Ovary (tissue), 9 donors: ENCODE data around the gene ZNF358. TPM values are rescaled to one million over a fixed set of nuclear protein-coding genes. Genes with fewer than 3 reads are reported as not detected.

ENCODE experiments used
- DNase-seq, 5 donors: peaks; one replicate each; pipeline ENCODE4 v3.0.0-alpha.2; 2019 to 2020
- H3K27ac ChIP-seq, 2 donors: fragments of 200-600 bp; one replicate each; pipeline versions ENCODE4 v1.5.1 to v1.8.0; 2019 to 2022
- H3K27me3 ChIP-seq: fragments of 200-600 bp; one replicate; pipeline ENCODE4 v1.8.0; 2022
- H3K36me3 ChIP-seq: fragments of 200-600 bp; sonication (generic); one replicate; pipeline ENCODE4 v1.5.1; 2019
- H3K4me1 ChIP-seq: one replicate; pipeline ENCODE4 v1.8.1; 2013; ENCODE audit warnings: mild to moderate bottlenecking, moderate library complexity; ENCODE audit not compliant: insufficient read depth
- H3K4me3 ChIP-seq: fragments of 200-600 bp; sonication (generic); one replicate; pipeline ENCODE4 v1.5.1; 2017
- H3K9me3 ChIP-seq, 2 donors: fragments of 200-600 bp in 1 of 2; sonication (generic) in 1 of 2; one replicate each; pipeline versions ENCODE4 v1.5.1 to v1.8.1; 2013 to 2019; ENCODE audit warnings: mild to moderate bottlenecking in 1 of 2, moderate library complexity in 1 of 2
- EP300 ChIP-seq: sonication (generic); formaldehyde crosslinking; IDR thresholded peaks from one replicate; pipeline ENCODE4 v1.6.1; 2017; ENCODE audit warnings: antibody characterized with exemption
- POLR2A ChIP-seq: fragments of 450-650 bp; IDR thresholded peaks from one replicate; pipeline ENCODE4 v1.6.1; 2017; ENCODE audit warnings: antibody characterized with exemption, mild to moderate bottlenecking, moderate library complexity
- WGBS, 3 donors: extraction: QIAGEN DNeasy Blood & Tissue Kit in 1 of 3; methylation state at CpG; one replicate each; pipeline versions ENCODE4 v1.1.5 to v1.1.7; 2013 to 2017; 5-methylcytosine and 5-hydroxymethylcytosine counted together
- intact Hi-C, 4 donors: fragments of 100-400 bp; cut with DNase I; formaldehyde crosslinking; loops; one replicate each; pipeline versions ENCODE4 v1.11.0 to v1.15.1; 2022 to 2023
- polyA plus RNA-seq, 2 donors: library from polyadenylated mRNA; stranded (reverse); fragments of 200-250 nt in 1 of 2; fragments of 350-450 nt in 1 of 2; fragmentation: Illumina TruSeq in 1 of 2; extraction: RNeasy Lipid Tissue Mini Kit (QIAGEN cat#74804) in 1 of 2; gene quantifications; one replicate each; pipeline ENCODE4 v1.2.3, GENCODE V29; 2013 to 2014
- total RNA-seq, 7 donors: library from RNA; depleted of rRNA in 2 of 7; stranded (reverse); fragments of >200 nt in 2 of 7; fragmentation: NEBNext Ultra II Directional in 3 of 7; extraction: Animal tissue kit (Norgen Biotek cat#: 25700) in 3 of 7; gene quantifications; one replicate each; pipeline versions ENCODE4 v1.1.0 to v1.2.4, GENCODE V29; 2016 to 2023
- TF ChIP-seq, protein P1 (sequence below), 3 donors: fragments of 450-650 bp in 2 of 3; fragments of 200-600 bp in 1 of 3; IDR thresholded peaks; one replicate each; pipeline versions ENCODE4 v1.5.1 to v1.8.0; 2016 to 2022; ENCODE audit warnings: antibody characterized with exemption in 3 of 3, mild to moderate bottlenecking in 1 of 3
- donor health status: DM: no; HTN: no; CAD: no; lungs with moderate emphysema.
- donor health status: DM: no; HTN: no; CAD: no.
- donor health status: Bipolar disorder and iron deficiency.
- donor health status: DM: yes; HTN: yes; CAD: no.
- donor health status: DM: no; HTN: no; CAD: no.
- donor health status: DM: yes; HTN: yes; CAD: no.

ZNF358 gene
- total and polyA plus RNA-seq, 9 donors = 9.2 to 112 (median 88.2) TPM

DNA sequence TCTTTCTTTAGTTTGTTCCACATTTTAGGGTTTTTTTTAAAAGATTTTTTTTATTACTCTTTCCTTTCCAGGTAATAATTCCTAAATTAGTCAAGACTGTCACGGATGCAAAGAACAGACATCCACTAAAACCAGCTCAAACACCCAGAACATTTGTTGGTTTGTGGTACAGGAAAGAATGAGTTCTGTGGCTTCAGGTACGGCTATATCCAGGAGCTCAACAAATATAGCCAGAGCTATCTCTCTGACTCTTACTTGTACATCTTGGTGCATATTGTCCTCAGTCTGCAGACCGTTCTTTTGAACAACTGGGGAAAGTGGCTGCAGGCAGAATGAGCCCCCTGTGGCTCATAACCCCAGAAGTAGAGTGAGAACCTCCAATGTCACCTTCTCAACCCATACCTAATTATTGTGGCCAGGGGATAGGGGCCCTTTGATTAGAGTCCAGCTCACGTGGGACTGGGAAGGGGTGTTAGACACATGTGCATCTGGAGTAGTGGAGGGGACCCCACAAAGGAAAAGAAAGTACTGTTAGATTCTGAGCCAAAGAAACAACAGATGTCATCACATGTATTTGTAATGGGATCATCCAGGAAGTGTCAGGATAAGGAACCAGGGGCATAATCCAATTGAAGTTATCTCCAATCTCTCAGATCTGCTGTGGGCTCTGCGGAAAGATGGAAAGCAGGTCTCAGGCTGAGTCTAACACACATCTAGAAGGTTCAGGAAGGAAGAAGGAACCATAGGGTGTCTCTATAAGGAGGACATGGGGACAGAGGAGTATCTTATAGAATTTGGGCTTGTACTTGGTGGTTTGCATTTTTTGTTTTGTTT, 1.9 kb upstream of the ZNF358 start:
- TF ChIP-seq, protein P1, sequence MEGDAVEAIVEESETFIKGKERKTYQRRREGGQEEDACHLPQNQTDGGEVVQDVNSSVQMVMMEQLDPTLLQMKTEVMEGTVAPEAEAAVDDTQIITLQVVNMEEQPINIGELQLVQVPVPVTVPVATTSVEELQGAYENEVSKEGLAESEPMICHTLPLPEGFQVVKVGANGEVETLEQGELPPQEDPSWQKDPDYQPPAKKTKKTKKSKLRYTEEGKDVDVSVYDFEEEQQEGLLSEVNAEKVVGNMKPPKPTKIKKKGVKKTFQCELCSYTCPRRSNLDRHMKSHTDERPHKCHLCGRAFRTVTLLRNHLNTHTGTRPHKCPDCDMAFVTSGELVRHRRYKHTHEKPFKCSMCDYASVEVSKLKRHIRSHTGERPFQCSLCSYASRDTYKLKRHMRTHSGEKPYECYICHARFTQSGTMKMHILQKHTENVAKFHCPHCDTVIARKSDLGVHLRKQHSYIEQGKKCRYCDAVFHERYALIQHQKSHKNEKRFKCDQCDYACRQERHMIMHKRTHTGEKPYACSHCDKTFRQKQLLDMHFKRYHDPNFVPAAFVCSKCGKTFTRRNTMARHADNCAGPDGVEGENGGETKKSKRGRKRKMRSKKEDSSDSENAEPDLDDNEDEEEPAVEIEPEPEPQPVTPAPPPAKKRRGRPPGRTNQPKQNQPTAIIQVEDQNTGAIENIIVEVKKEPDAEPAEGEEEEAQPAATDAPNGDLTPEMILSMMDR (IDR thresholded peaks at IDR 0.05) = no peak
- no peak for TF ChIP-seq POLR2A
- no peak for TF ChIP-seq EP300
- Histone ChIP-seq H3K36me3 (no peaks in the 10 kb centered on the region), H3K27me3 (no peaks in the 10 kb centered on the region), H3K4me3 (no peak overlapping the region), H3K4me1 (peaks cover 8% of the 10 kb centered on the region), H3K27ac (no peak overlapping the region), H3K9me3 (no peaks in the 10 kb centered on the region)
- WGBS, 3 donors = 86 to 89% (median 87%) methylated on average over 5 of the region's 5 CpGs
- intact Hi-C loops = no loop called here
- DNase-seq = no peak

DNA sequence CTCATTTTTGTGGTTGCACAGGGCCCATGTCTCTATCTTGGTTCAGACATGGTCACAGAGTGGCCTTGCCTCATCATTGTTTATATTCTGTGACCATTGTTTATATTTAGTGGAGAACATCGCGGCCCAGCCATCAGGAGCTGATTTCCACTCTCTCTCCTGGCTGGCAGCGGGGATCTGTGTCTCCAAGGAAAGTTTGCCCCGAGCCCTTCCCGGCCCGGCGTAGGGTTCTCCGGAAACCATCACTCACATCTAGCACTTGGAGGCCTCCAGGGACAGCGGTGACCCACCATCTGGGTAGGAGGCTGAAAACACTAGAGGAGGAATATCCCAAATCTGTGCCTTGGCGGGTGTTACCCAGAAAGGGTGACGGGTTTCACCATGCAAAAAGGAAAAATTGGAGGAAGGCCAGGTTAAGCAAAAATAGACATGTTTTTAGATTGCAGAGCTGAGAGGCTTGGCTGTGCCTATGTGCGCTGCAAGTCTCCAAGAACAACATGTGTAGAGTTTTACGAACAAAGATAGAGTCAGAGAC, 726 bp upstream of the ZNF358 start:
- H3K27ac ChIP-seq = peak overlapping the region in 1 of 2 donors; percentile 94
- 12 to 24% (median 12%) methylated on average over 13 of the region's 13 CpGs for WGBS, 3 donors
- H3K27me3 ChIP-seq = no peaks in the 10 kb centered on the region
- TF ChIP-seq POLR2A (no peak), EP300 (no peak)
- TF ChIP-seq, protein P1 (IDR thresholded peaks at IDR 0.05) = no peak
- H3K4me3 ChIP-seq = peak overlapping the region; percentile 58
- peak; percentile 63 to 92 (median 81) for DNase-seq
- H3K9me3 ChIP-seq = no peaks in the 10 kb centered on the region
- no peaks in the 10 kb centered on the region for H3K36me3 ChIP-seq
- intact Hi-C loops = no loop called here
- H3K4me1 ChIP-seq = peaks cover 8% of the 10 kb centered on the region

DNA sequence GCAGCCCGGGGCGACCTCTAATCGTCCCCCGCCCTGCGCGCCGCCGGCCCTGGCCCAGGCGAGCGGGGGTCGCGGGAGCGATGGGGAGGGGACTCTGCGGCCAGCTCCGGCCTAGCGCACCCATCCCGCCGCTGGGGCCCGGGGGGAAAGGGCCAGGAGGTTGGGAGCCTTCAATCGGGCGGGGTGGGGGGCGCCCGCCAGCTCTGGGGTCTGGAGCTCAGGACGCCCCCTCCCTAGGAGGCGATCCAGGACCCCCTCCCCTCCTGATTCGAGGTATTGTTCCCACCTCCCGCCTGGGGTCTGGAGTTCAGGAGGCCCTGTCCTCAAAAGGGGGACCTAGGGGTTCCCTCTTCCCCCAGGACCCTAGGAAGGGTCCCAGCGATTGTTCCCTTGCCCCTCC, 430 bp downstream of the ZNF358 start:
- DNase-seq = peak; percentile 23 to 61 (median 51)
- 0 to 1% (median 0%) methylated on average over 4 to 28 of the region's 28 CpGs for WGBS, 3 donors
- intact Hi-C loops = no loop called here

DNA sequence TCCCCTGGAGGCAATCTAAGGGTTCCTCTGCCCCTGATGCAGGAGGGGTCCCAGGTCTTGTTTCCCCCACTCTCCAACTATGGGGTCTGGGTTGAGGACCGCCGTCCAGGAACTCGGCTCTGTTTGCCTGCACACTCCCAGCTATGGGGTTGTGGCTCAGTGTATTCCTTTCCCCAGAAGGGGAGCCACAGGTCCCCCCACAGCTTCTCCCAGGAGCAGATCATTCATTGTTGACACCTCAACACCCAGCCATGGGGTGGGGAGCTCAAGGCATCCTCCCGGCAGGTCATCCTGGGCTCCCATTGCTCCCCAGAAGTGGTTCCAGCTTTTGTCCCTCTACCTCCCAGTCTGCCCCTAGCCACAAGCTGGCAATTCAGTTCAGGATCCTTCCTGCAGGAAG, 975 bp downstream of the ZNF358 start:
- Histone ChIP-seq H3K4me1 (peaks cover 9% of the 10 kb centered on the region), H3K27me3 (no peaks in the 10 kb centered on the region), H3K27ac (peak overlapping the region; percentile 85 to 96), H3K9me3 (no peaks in the 10 kb centered on the region), H3K36me3 (no peaks in the 10 kb centered on the region), H3K4me3 (peak overlapping the region; percentile 58)
- intact Hi-C loops = no loop called here
- WGBS, 3 donors = 24 to 42% (median 27%) methylated on average over 4 of the region's 4 CpGs
- TF ChIP-seq, protein P1 (IDR thresholded peaks at IDR 0.05) = no peak
- TF ChIP-seq POLR2A (no peak), EP300 (no peak)
- no peak for DNase-seq

More for the DNA sequence above, 430 bp downstream of the ZNF358 start:
- Histone ChIP-seq H3K27ac (peak overlapping the region; percentile 85 to 96), H3K36me3 (no peaks in the 10 kb centered on the region), H3K4me3 (peak overlapping the region; percentile 58), H3K9me3 (no peaks in the 10 kb centered on the region), H3K4me1 (peaks cover 8% of the 10 kb centered on the region), H3K27me3 (no peaks in the 10 kb centered on the region)
- TF ChIP-seq EP300 (no peak), POLR2A (no peak)
- TF ChIP-seq, protein P1 (IDR thresholded peaks at IDR 0.05) = no peak
